ENCODE data around the gene MAGIX. TPM values are rescaled to one million over a fixed set of nuclear protein-coding genes. Genes with fewer than 3 reads are reported as not detected.
A peak's percentile ranks its signal among the peaks of the same experiment; 100 is the strongest.

MAGIX gene
- total RNA-seq (2013) = 1.8 TPM
- polyA plus RNA-seq = 1 to 10 TPM; 1.1 to 2.0 (median 1.5) TPM
- polyA minus RNA-seq = 0.83 and 1.4 TPM in 2 replicates
- total RNA-seq = 0.52 to 7.5 (median 2.0) reads per million in 11 experiments

DNA sequence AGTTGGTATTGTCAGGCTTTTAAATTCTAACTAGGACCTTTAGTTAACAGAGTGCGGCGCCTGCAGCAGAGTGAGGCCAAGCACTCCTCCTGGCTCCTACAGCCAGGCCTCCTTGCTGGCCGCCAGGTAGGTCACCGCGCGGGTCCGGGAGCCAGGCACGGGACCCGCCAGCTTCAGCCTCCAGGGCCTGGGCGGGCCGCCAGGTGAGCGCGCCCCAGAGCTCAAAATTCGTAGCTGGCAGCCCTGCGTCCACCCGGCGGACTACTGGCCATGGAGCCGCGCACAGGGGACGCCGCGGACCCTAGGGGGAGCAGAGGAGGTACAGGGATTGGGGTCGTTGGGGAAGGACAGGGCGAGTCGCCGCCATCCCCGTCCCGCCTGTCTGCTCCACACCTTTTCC is at the start of gene MAGIX:
TSS of gene MAGIX (plus strand) at position 139 of the 400 bp plus-strand sequence. CDS start at position 271, 132 bp downstream.
- Histone ChIP-seq H3K9me3 (replicated peaks in 1 of 2; ENCODE audit: control insufficient read depth in 1 of 2, insufficient read depth in 1 of 2, low read length in 2 of 2) (no peaks in the 10 kb centered on the region), H4K20me1 (ENCODE audit: insufficient read depth, low read length) (no peaks in the 10 kb centered on the region), H3K4me3 (replicated peaks in 1 of 3; ENCODE audit: low read depth in 2 of 3, low read length in 3 of 3) (peak within 1 kb of the TSS; percentile 42 to 70 (median 49)), H3K4me2 (replicated peaks; ENCODE audit: extremely low read depth, low read length, poor library complexity, severe bottlenecking) (peak within 1 kb of the TSS; percentile 62), H3K4me1 (ENCODE audit: control insufficient read depth in 1 of 2, insufficient read depth in 2 of 2, low read length in 2 of 2) (peaks cover 31 to 36% of the 10 kb centered on the region in 2 donors), H3K27ac (ENCODE audit: low read depth in 1 of 2, low read length in 2 of 2) (peak within 1 kb of the TSS; percentile 81 to 88), H3K79me2 (ENCODE audit: insufficient read depth, low read length) (peaks cover 13% of the 10 kb centered on the region), H2AFZ (ENCODE audit: insufficient read depth, low read depth, low read length, poor library complexity, severe bottlenecking) (peak within 1 kb of the TSS; percentile 77), H3K27me3 (ENCODE audit: control insufficient read depth in 2 of 2, insufficient read depth in 2 of 2, low read length in 2 of 2) (no peaks in the 10 kb centered on the region), H3K36me3 (replicated peaks in 1 of 2; ENCODE audit: control insufficient read depth in 1 of 2, insufficient read depth in 2 of 2, low read length in 2 of 2) (no peaks in the 10 kb centered on the region), H3K9ac (ENCODE audit: insufficient read depth, low read length, poor library complexity, severe bottlenecking) (peak within 1 kb of the TSS; percentile 57)
- H3K4me1 Mint-ChIP-seq = peaks cover 30% of the 10 kb centered on the region
- intact Hi-C loops (cut with micrococcal nuclease) = loop anchor here (5.0 kb wide), 1 partner anchor 40 kb away; the partner anchor contains the start of gene GPKOW (in 2 of the 2)
- 90% methylated on average over 9 of the region's 28 CpGs for WGBS (ENCODE audit: insufficient coverage)
- H3K9me3 Mint-ChIP-seq = peaks cover 0 to 28% (median 8%) of the 10 kb centered on the region in 7 donors
- peaks cover 0 to 4% (median 0%) of the 10 kb centered on the region in 3 donors for H3K27me3 Mint-ChIP-seq (ENCODE audit: low read depth in 3 of 3)
- peak within 1 kb of the TSS; percentile 79 to 80 for H3K4me3 Mint-ChIP-seq
- peak within 1 kb of the TSS in 6 of 7 donors; percentile 50 to 99 (median 91) for H3K27ac Mint-ChIP-seq
- no peak for DNase-seq
- H3K36me3 Mint-ChIP-seq = no peaks in the 10 kb centered on the region
- TF ChIP-seq CTCF (IDR thresholded peaks at IDR 0.05) = no peak

DNA sequence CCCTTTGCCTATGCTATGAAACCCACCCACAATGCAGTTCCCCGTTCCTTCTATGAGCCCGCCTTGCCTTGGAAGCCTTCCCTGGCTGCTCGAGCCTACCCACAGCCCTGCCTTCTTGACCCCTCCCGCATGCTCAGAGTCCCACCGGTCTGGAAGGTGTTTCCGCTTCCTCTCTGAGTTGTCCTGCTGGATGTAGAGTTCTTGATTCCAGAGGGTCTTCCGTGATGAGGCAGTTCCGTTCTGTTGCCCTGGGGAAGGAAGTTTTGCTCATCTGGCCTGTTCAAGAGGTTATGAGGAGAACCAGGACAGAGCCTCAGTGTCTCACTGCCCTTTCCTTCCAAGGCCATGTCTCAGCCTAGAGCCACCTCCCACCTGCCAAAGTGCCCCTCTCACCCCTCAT is 46.5 kb upstream of the MAGIX start:
- Mint-ChIP-seq H3K27ac (peak overlapping the region in 2 of 7 donors; percentile 2 to 6), H3K27me3 (ENCODE audit: low read depth in 3 of 3) (peaks cover 0 to 5% (median 0%) of the 10 kb centered on the region in 3 donors), H3K4me1 (peaks cover 1% of the 10 kb centered on the region), H3K9me3 (peaks cover 0 to 2% (median 0%) of the 10 kb centered on the region in 7 donors), H3K4me3 (no peak overlapping the region), H3K36me3 (peaks cover 53 to 68% of the 10 kb centered on the region in 2 donors)
- no peak for DNase-seq
- H3K79me2 ChIP-seq (ENCODE audit: insufficient read depth, low read length) = no peaks in the 10 kb centered on the region
- intact Hi-C loops (cut with micrococcal nuclease) = no loop called here
- H3K4me2 ChIP-seq (replicated peaks; ENCODE audit: extremely low read depth, low read length, poor library complexity, severe bottlenecking) = no peak overlapping the region
- H3K36me3 ChIP-seq (replicated peaks in 1 of 2; ENCODE audit: control insufficient read depth in 1 of 2, insufficient read depth in 2 of 2, low read length in 2 of 2) = peaks cover 63 to 73% of the 10 kb centered on the region in 2 donors
- H3K9ac ChIP-seq (ENCODE audit: insufficient read depth, low read length, poor library complexity, severe bottlenecking) = no peak overlapping the region
- 100% methylated on average over 2 of the region's 8 CpGs for WGBS (ENCODE audit: insufficient coverage)
- no peaks in the 10 kb centered on the region for H3K9me3 ChIP-seq (replicated peaks in 1 of 2; ENCODE audit: control insufficient read depth in 1 of 2, insufficient read depth in 1 of 2, low read length in 2 of 2)
- no peaks in the 10 kb centered on the region for H3K27me3 ChIP-seq (ENCODE audit: control insufficient read depth in 2 of 2, insufficient read depth in 2 of 2, low read length in 2 of 2)
- H3K4me1 ChIP-seq (ENCODE audit: control insufficient read depth in 1 of 2, insufficient read depth in 2 of 2, low read length in 2 of 2) = no peaks in the 10 kb centered on the region
- no peaks in the 10 kb centered on the region for H4K20me1 ChIP-seq (ENCODE audit: insufficient read depth, low read length)
- no peak overlapping the region for H3K4me3 ChIP-seq (replicated peaks in 1 of 3; ENCODE audit: low read depth in 2 of 3, low read length in 3 of 3)
- no peak for TF ChIP-seq CTCF (IDR thresholded peaks at IDR 0.05)
- H2AFZ ChIP-seq (ENCODE audit: insufficient read depth, low read depth, low read length, poor library complexity, severe bottlenecking) = no peak overlapping the region
- no peak overlapping the region for H3K27ac ChIP-seq (ENCODE audit: low read depth in 1 of 2, low read length in 2 of 2)
